Left ventricle myocardium inferior (tissue), 1 donor: Measurements from ENCODE around the gene NAV1. TPM values are rescaled to one million over a fixed set of nuclear protein-coding genes. Genes with fewer than 3 reads are reported as not detected.
"Not testable (repeated sequence)": the region's sequence is repeated elsewhere in the genome, so short reads cannot be mapped to it uniquely, and the experiment has no call there.

Source experiments
- DNase-seq: peaks from one replicate; pipeline ENCODE4 v3.0.0-alpha.2; 2020
- H3K27ac ChIP-seq: fragments of 200-600 bp; replicated peaks from 2 replicates; pipeline ENCODE4 v1.8.0; 2021
- H3K27me3 ChIP-seq: fragments of 200-600 bp; 2 replicates; pipeline ENCODE4 v1.8.0; 2021; ENCODE audit warnings: low read depth
- H3K36me3 ChIP-seq: fragments of 200-600 bp; 2 replicates; pipeline ENCODE4 v1.8.0; 2021
- H3K4me1 ChIP-seq: fragments of 200-600 bp; 2 replicates; pipeline ENCODE4 v1.8.0; 2021
- H3K4me3 ChIP-seq: fragments of 200-600 bp; 2 replicates; pipeline ENCODE4 v1.8.0; 2021; ENCODE audit warnings: mild to moderate bottlenecking, moderate library complexity
- H3K9me3 ChIP-seq: fragments of 200-600 bp; replicated peaks from 2 replicates; pipeline ENCODE4 v1.8.0; 2021
- CTCF ChIP-seq: fragments of 200-600 bp; IDR thresholded peaks from 2 replicates; pipeline ENCODE4 v1.8.0; 2021; ENCODE audit warnings: antibody characterized with exemption, mild to moderate bottlenecking, borderline replicate concordance
- intact Hi-C: fragments of 100-400 bp; cut with micrococcal nuclease; formaldehyde crosslinking; loops from one replicate; pipeline ENCODE4 v1.11.0; 2022
- long read RNA-seq: library from polyadenylated mRNA; unstranded; transcript quantifications from one replicate; pipeline ENCODE4 v2.0.0, GENCODE V29; 2021
- total RNA-seq: library from RNA; stranded (reverse); fragmentation: NEBNext Ultra II Directional; extraction: Animal tissue kit (Norgen Biotek cat#: 25700); gene quantifications from one replicate; pipeline ENCODE4 v1.2.1, GENCODE V29; 2021
- donor health status: DM: no; HTN: yes; CAD: no; lungs with severe emphysema.

NAV1 gene
- total RNA-seq, result 74.8 TPM
- long read RNA-seq, partial matches to known transcripts, result 65 of 85 reads
- long read RNA-seq, other reads (novel, unspliced or antisense), result 20 of 85 reads

GRCh38 chr1:201538612-201539551, at the start of gene NAV1:
NAV1 (plus strand) TSS chr1:201539127; CDS start chr1:201622885, 83,758 bp downstream.
- no peaks in the 10 kb centered on the region for H3K9me3 ChIP-seq
- H3K4me3 ChIP-seq, result peak within 1 kb of the TSS; percentile 81
- no peak for TF ChIP-seq CTCF
- H3K27me3 ChIP-seq, result no peaks in the 10 kb centered on the region
- H3K27ac ChIP-seq, result peak within 1 kb of the TSS; percentile 91
- DNase-seq, result peak; percentile 70
- intact Hi-C loops, result no loop called here
- H3K36me3 ChIP-seq, result no peaks in the 10 kb centered on the region
- peaks cover 86% of the 10 kb centered on the region for H3K4me1 ChIP-seq

- TF ChIP-seq CTCF, result no peak
- H3K36me3 ChIP-seq, result peaks cover 42% of the 10 kb centered on the region
These were observed 49.2 kb upstream of the NAV1 start for GRCh38 chr1:201489643-201490261.

GRCh38 chr1:201490708-201491131, 48.2 kb upstream of the NAV1 start:
- Histone ChIP-seq H3K27ac (peak overlapping the region; percentile 22), H3K4me1 (peaks cover 88% of the 10 kb centered on the region), H3K4me3 (no peak overlapping the region), H3K27me3 (no peaks in the 10 kb centered on the region), H3K36me3 (peaks cover 39% of the 10 kb centered on the region), H3K9me3 (no peaks in the 10 kb centered on the region)
- intact Hi-C loops, result no loop called here
- no peak for TF ChIP-seq CTCF
- DNase-seq, result no peak

More at GRCh38 chr1:201489643-201490261, 49.2 kb upstream of the NAV1 start:
- intact Hi-C loops, result no loop called here
- H3K27ac ChIP-seq, result peak overlapping the region; percentile 41
- no peaks in the 10 kb centered on the region for H3K27me3 ChIP-seq
- no peaks in the 10 kb centered on the region for H3K9me3 ChIP-seq
- no peak overlapping the region for H3K4me3 ChIP-seq
- H3K4me1 ChIP-seq, result peaks cover 84% of the 10 kb centered on the region
- no peak for DNase-seq

- Histone ChIP-seq H3K9me3 (no peaks in the 10 kb centered on the region), H3K27me3 (no peaks in the 10 kb centered on the region), H3K36me3 (peaks cover 30% of the 10 kb centered on the region), H3K27ac (peak overlapping the region; percentile 86), H3K4me1 (peaks cover 92% of the 10 kb centered on the region), H3K4me3 (no peak overlapping the region)
- no peak for DNase-seq
- no peak for TF ChIP-seq CTCF
- intact Hi-C loops, result no loop called here
These were observed 46.9 kb upstream of the NAV1 start for GRCh38 chr1:201491896-201492511.

GRCh38 chr1:201493026-201493656, 45.8 kb upstream of the NAV1 start:
- H3K27me3 ChIP-seq, H3K9me3 ChIP-seq, H3K4me3 ChIP-seq, intact Hi-C loops, DNase-seq: not testable (repeated sequence)
- H3K36me3 ChIP-seq, result peaks cover 25% of the 10 kb centered on the region
- peak overlapping the region; percentile 86 for H3K27ac ChIP-seq
- peaks cover 98% of the 10 kb centered on the region for H3K4me1 ChIP-seq
